Keratinocyte (primary cell): ENCODE results near the gene RNPEP. TPM values are rescaled to one million over a fixed set of nuclear protein-coding genes. Genes with fewer than 3 reads are reported as not detected.

ENCODE experiments used
- DNase-seq: peaks from one replicate; pipeline ENCODE4 v3.0.0-alpha.2; 2011; ENCODE audit warnings: low read depth, missing footprints, low spot score
- FAIRE-seq: peaks from 2 replicates; lab custom pipeline; 2011; peaks lifted over from hg19 to GRCh38; lab: Jason Lieb, UNC
- H2AFZ ChIP-seq: 2 replicates; pipeline ENCODE4 v1.6.0; 2012; ENCODE audit warnings: low read length, control low read depth, inconsistent platforms; ENCODE audit not compliant: control insufficient read depth
- H3K27ac ChIP-seq: 2 replicates; pipeline ENCODE4 v1.5.1; 2011; ENCODE audit warnings: low read length; ENCODE audit not compliant: control insufficient read depth, insufficient read depth
- H3K27me3 ChIP-seq: 3 replicates; pipeline ENCODE4 v1.6.0; 2011; ENCODE audit warnings: low read length; ENCODE audit not compliant: control insufficient read depth, insufficient read depth; ENCODE audit errors: extremely low read depth
- H3K36me3 ChIP-seq, 2 experiments: 2 replicates in 1 of 2; 3 replicates in 1 of 2; pipeline ENCODE4 v1.5.1; 2011; ENCODE audit warnings: low read length in 2 of 2, mild to moderate bottlenecking in 1 of 2; ENCODE audit not compliant: control insufficient read depth in 2 of 2, insufficient read depth in 2 of 2; ENCODE audit errors: extremely low read depth in 1 of 2
- H3K4me1 ChIP-seq: 3 replicates; pipeline ENCODE4 v1.5.1; 2011; ENCODE audit warnings: low read length; ENCODE audit not compliant: control insufficient read depth, insufficient read depth; ENCODE audit errors: extremely low read depth
- H3K4me2 ChIP-seq: 3 replicates; pipeline ENCODE4 v1.6.0; 2011; ENCODE audit warnings: low read depth, low read length; ENCODE audit not compliant: control insufficient read depth, insufficient read depth; ENCODE audit errors: extremely low read depth
- H3K4me3 ChIP-seq, 3 experiments: fragments of 200-600 bp in 1 of 3; sonication (generic) in 1 of 3; 2 replicates in 2 of 3; 3 replicates in 1 of 3; pipeline ENCODE4 v1.5.1; 2011 to 2016; ENCODE audit warnings: low read length in 3 of 3, mild to moderate bottlenecking in 3 of 3, control low read depth in 2 of 3, inconsistent platforms in 1 of 3, low read depth in 1 of 3, mixed read lengths in 1 of 3, mixed run types in 1 of 3, moderate library complexity in 1 of 3; ENCODE audit not compliant: control insufficient read depth in 2 of 3, insufficient read depth in 2 of 3; ENCODE audit errors: extremely low read depth in 1 of 3
- H3K79me2 ChIP-seq: 2 replicates; pipeline ENCODE4 v1.6.0; 2012; ENCODE audit warnings: low read length; ENCODE audit not compliant: control insufficient read depth, insufficient read depth
- H3K9ac ChIP-seq: 3 replicates; pipeline ENCODE4 v1.6.0; 2011; ENCODE audit warnings: low read length; ENCODE audit not compliant: control insufficient read depth, insufficient read depth; ENCODE audit errors: extremely low read depth
- H3K9me1 ChIP-seq: 3 replicates; pipeline ENCODE4 v1.6.0; 2011; ENCODE audit warnings: low read length; ENCODE audit not compliant: control insufficient read depth, insufficient read depth; ENCODE audit errors: extremely low read depth
- H3K9me3 ChIP-seq: 2 replicates; pipeline ENCODE4 v1.5.1; 2012; ENCODE audit warnings: low read depth, low read length; ENCODE audit not compliant: control insufficient read depth
- H4K20me1 ChIP-seq: 3 replicates; pipeline ENCODE4 v1.6.0; 2011; ENCODE audit warnings: low read length; ENCODE audit not compliant: control insufficient read depth, insufficient read depth; ENCODE audit errors: extremely low read depth
- EZH2 ChIP-seq: IDR thresholded peaks from one replicate; pipeline ENCODE4 v1.6.1; 2012; ENCODE audit warnings: inconsistent platforms, mild to moderate bottlenecking, low read length, moderate library complexity
- dilution Hi-C: fragments of 300-500 bp; cut with MboI; formaldehyde crosslinking; loops from one replicate; pipeline ENCODE4 v1.7.0; 2020; ENCODE audit warnings: low sequenced_read_pairs; ENCODE audit not compliant: extremely low pct_ligation_motif_present
- polyA plus RNA-seq, 5 experiments: library from polyadenylated mRNA; depleted of rRNA in 3 of 5; stranded (reverse) in 3 of 5; stranded (forward) in 1 of 5; unstranded in 1 of 5; fragments of >200 nt; gene quantifications; 1 replicate in 1 of 5; 2 replicates in 3 of 5; 3 replicates in 1 of 5; pipeline versions ENCODE4 v1.2.1 to v1.2.3, GENCODE V29; 2011 to 2012; ENCODE audit warnings: missing spikeins in 2 of 5, low read depth in 1 of 5, low replicate concordance in 1 of 5
- TF ChIP-seq, protein P1 (sequence below), 3 experiments: IDR thresholded peaks in 1 of 3; conservative IDR thresholded peaks in 1 of 3; optimal IDR thresholded peaks in 1 of 3; 2 replicates in 2 of 3; 3 replicates in 1 of 3; pipeline versions ENCODE3 to v1.5.1; 2011; ENCODE audit warnings: low read length in 3 of 3, mild to moderate bottlenecking in 3 of 3, moderate library complexity in 2 of 3, control low read depth in 1 of 3, inconsistent platforms in 1 of 3; ENCODE audit not compliant: insufficient read depth in 2 of 3; ENCODE audit errors: extremely low read depth in 1 of 3

The RNPEP gene
- polyA plus RNA-seq, 1 donor (not counting 4 experiments of a cell fraction or from before 2014, with no cell fraction given): 63.0 TPM

DNA sequence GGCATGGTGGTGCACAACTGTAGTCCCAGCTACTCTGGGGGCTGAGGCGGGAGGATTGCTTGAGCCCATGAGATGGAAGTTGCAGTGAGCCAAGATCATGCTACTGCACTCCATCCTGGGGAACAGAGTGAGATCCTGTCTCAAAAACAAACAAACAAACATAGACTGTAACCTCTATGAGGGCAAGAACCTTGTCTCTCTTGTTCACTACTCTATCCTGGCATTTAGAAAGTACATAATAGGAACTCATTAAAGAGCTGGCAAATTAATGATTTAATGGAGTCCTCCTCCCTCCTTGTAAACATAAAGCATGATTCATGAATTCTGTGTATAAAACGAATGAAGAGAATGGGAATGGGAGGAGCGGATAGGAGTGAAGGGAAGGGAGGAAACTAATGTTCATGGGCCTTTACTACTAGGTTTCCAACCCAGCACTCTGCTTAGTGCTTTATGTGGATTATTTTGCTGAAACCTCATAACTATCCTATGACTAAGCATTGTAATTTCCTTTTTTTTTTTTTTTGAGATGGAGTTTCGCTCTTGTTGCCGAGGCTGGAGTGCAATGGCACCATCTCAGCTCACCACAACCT, 44.7 kb upstream of the RNPEP start:
- Histone ChIP-seq H3K4me3 (no peak overlapping the region), H3K9me1 (no peaks in the 10 kb centered on the region), H2AFZ (no peak overlapping the region), H3K79me2 (no peaks in the 10 kb centered on the region), H3K9ac (no peak overlapping the region), H3K4me1 (peaks cover 9% of the 10 kb centered on the region), H4K20me1 (no peaks in the 10 kb centered on the region), H3K9me3 (no peaks in the 10 kb centered on the region), H3K4me2 (peak overlapping the region; percentile 32), H3K36me3 (no peaks in the 10 kb centered on the region), H3K27ac (no peak overlapping the region), H3K27me3 (no peaks in the 10 kb centered on the region)
- TF ChIP-seq, protein P1, sequence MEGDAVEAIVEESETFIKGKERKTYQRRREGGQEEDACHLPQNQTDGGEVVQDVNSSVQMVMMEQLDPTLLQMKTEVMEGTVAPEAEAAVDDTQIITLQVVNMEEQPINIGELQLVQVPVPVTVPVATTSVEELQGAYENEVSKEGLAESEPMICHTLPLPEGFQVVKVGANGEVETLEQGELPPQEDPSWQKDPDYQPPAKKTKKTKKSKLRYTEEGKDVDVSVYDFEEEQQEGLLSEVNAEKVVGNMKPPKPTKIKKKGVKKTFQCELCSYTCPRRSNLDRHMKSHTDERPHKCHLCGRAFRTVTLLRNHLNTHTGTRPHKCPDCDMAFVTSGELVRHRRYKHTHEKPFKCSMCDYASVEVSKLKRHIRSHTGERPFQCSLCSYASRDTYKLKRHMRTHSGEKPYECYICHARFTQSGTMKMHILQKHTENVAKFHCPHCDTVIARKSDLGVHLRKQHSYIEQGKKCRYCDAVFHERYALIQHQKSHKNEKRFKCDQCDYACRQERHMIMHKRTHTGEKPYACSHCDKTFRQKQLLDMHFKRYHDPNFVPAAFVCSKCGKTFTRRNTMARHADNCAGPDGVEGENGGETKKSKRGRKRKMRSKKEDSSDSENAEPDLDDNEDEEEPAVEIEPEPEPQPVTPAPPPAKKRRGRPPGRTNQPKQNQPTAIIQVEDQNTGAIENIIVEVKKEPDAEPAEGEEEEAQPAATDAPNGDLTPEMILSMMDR (optimal IDR thresholded peaks at IDR 0.05 in 1 of 3, IDR thresholded peaks at IDR 0.05 in 1 of 3, conservative IDR thresholded peaks at IDR 0.05 in 1 of 3; ENCODE audit: extremely low read depth in 1 of 3, insufficient read depth in 2 of 3, low read length in 3 of 3): no peak
- no peak for TF ChIP-seq EZH2
- dilution Hi-C loops: no loop called here
- no peak for DNase-seq
- FAIRE-seq: no peak

DNA sequence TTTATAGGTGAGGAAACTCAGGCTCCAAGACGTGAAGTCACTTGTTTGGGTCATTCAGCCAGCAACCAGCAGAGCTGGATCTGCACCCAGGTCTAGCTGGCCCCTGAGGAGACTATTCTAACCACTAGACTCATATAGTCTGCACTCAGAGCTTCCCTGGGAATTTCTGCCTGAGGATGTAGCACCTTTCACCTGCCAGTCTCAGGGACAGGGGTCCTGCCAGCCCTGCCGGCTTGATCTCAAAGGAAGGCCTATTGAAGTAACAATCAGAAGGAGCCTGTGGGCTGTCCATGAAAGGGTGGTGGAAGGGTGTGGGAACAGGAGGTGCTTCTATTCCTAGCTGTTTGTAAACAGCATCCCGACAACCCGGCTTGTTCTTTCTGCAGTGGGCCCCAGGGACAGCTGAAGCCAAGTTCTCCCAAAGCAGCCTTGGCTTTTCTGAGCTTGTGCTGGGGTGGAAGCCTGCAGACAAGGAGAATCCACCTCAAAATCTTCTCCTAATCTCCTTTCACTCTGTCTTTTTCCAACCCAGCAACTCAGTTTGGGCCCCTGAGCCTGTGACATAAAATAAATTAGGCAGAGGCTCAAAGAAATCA, 43.9 kb upstream of the RNPEP start:
- H3K9me3 ChIP-seq: no peaks in the 10 kb centered on the region
- no peaks in the 10 kb centered on the region for H3K79me2 ChIP-seq
- no peak for FAIRE-seq
- H3K4me2 ChIP-seq: no peak overlapping the region
- DNase-seq: no peak
- no peak overlapping the region for H3K27ac ChIP-seq
- dilution Hi-C loops: no loop called here
- no peak overlapping the region for H3K9ac ChIP-seq
- H3K4me3 ChIP-seq: no peak overlapping the region
- no peaks in the 10 kb centered on the region for H4K20me1 ChIP-seq
- H3K27me3 ChIP-seq: no peaks in the 10 kb centered on the region
- H3K9me1 ChIP-seq: no peaks in the 10 kb centered on the region
- H2AFZ ChIP-seq: peak overlapping the region; percentile 36
- no peaks in the 10 kb centered on the region for H3K36me3 ChIP-seq
- TF ChIP-seq, protein P1 (optimal IDR thresholded peaks at IDR 0.05 in 1 of 3, IDR thresholded peaks at IDR 0.05 in 1 of 3, conservative IDR thresholded peaks at IDR 0.05 in 1 of 3; ENCODE audit: extremely low read depth in 1 of 3, insufficient read depth in 2 of 3, low read length in 3 of 3): no peak
- no peak for TF ChIP-seq EZH2
- H3K4me1 ChIP-seq: peaks cover 9% of the 10 kb centered on the region
